Fibroblast of lung (primary cell): ENCODE results near the gene HACL1.

Experiments
- CTCF ChIP-seq, 2 donors: IDR thresholded peaks in 1 of 2; conservative IDR thresholded peaks in 1 of 2; 1 replicate in 1 of 2; 2 replicates in 1 of 2; pipeline ENCODE4 v1.5.1; 2011 to 2012; ENCODE audit warnings: low read length in 2 of 2, control low read depth in 1 of 2, inconsistent platforms in 1 of 2, low read depth in 1 of 2, mild to moderate bottlenecking in 1 of 2
- EZH2 ChIP-seq: IDR thresholded peaks from 2 replicates; pipeline ENCODE4 v1.5.1; 2012; ENCODE audit warnings: low read length, control low read depth, mild to moderate bottlenecking; ENCODE audit errors: missing control alignments

DNA sequence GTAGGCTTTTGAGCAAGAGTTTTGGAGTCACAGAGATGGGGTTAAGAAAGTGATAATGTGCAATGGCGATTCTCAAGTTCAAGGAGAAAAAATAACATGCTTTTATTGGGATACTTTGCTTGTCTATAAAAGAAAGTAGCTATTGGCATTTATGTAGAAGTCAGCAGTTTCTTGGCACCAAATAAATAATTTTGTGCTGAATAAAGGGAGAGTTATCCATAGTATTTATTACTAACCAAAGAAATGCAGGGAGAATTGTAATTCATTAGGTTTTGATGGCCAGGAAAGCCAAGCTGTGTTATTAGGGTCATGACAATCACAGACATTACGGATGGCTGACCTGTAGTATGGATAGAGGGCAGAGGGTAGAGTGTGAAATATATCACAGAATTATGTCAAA is 33.3 kb upstream of the HACL1 start:
- no peak for TF ChIP-seq CTCF (conservative IDR thresholded peaks at IDR 0.05 in 1 of 2, IDR thresholded peaks at IDR 0.05 in 1 of 2; ENCODE audit: low read depth in 1 of 2, low read length in 2 of 2)
- no peak for TF ChIP-seq EZH2
